ENCODE measurements around the gene FAM222B.
"Not testable (repeated sequence)": the region's sequence is repeated elsewhere in the genome, so short reads cannot be mapped to it uniquely, and the experiment has no call there.

Gene FAM222B, protein sequence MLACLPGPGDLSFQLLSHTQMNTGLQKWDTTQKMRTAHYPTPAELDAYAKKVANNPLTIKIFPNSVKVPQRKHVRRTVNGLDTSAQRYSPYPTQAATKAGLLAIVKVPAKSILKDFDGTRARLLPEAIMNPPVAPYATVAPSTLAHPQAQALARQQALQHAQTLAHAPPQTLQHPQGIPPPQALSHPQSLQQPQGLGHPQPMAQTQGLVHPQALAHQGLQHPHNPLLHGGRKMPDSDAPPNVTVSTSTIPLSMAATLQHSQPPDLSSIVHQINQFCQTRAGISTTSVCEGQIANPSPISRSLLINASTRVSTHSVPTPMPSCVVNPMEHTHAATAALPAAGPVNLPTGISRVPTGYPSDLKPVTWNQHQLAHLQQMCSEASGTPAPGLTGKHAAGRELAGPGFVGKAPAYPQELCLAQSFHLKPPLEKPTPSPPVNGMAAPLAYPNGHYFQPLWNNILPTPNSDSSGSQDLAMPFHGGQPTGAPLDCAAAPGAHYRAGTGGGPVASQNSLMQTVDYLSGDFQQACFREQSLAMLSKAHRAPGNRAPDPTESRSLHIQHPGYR

DNA sequence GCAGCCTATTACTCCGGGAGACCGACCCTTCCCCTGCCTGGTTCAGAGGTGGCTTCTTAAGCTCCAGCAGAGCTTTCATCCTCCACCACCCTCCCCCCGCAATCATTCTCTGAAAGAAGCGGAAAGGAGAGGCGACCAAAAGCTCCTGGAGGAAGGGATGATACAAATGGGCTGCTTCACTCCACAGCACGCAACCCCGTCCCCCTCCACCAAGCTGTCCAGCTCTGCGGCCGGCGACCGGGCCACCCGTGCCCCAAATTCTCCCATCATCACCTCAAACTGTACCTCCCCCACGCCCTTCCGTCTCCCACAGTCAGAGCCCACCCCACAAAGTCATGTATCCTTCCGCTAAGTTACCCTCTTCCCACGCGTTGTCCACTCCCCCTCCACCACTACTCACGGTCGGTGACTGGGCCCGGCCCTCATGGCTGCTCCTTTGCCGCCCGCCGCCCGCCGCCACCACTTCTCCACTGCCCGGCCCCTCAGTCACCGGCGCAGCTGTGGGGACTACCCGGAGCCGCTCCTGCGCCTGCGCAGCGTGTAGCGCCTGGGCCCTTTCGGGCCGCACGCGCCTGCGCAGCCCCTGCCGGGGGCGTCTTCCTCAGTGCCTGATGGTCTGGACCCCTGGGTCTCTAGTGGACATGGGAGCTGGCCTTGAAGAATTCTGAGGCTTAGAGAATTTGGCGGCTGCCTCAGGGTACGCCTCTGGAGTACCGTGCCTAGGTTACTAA is at the start of gene FAM222B:
TSS of gene FAM222B (minus strand) at position 509 of the 731 bp plus-strand sequence. CDS start 76,123 bp downstream, outside the sequence.
- DNase-seq, result peak; percentile 94

DNA sequence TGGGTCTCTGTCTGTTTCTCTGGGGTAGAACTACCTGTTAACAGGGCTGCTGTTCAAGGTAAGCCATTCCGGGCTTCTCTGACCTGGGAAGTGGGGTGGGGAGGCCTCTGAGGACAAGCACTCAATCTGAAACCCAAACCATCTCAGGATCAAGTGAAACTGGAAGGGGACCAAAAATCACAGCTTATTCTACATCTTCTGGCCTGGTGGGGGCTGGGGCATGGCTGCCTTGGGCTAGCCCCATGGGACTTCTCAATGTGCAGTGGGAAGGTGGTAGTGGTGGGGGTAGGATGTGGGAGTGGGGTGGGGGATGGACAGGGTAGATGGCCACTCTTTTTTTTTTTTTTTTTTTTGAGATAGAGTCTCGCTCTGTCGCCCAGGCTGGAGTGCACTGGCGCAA is 49.4 kb upstream of the FAM222B start:
- DNase-seq, result no peak

DNA sequence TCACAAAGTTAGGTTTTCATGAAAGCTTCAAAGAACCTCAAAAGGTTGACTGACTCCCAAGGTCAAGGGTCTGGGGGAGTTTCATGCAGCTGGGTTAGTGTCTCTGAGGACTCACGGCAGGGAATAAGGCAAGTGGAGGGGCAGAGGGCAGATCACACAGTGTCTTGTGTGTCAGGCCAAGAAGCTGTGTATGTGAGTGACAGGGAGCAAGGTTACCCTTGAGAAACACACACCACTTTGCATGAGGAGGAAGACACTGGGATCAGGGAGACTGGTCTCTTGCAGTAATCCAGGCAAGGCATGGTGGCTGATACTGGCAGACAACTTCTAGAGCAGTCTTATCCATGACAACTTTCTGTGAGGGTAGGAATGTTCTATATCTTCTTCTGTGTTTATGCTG is 48.6 kb upstream of the FAM222B start:
- no peak for DNase-seq

DNA sequence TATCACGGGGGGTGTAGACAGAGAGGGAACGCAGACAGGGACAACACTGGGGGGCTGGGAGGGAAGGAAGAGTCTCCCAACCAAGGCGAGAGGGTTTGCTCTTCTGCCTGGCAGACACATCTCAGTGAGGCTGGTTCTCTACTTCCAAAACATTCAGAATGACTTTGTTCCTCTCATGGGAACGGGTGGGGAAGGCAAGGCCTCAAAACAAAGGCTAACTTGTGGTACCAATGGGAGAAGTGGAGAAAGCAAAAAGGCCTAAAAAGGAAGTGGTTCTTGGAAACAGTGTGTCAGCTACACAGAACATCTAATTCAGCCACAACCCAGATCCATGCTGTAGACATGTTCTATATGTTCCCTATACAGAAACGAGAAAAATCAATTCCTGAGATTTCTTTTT is 47.4 kb upstream of the FAM222B start:
- no peak for DNase-seq

DNA sequence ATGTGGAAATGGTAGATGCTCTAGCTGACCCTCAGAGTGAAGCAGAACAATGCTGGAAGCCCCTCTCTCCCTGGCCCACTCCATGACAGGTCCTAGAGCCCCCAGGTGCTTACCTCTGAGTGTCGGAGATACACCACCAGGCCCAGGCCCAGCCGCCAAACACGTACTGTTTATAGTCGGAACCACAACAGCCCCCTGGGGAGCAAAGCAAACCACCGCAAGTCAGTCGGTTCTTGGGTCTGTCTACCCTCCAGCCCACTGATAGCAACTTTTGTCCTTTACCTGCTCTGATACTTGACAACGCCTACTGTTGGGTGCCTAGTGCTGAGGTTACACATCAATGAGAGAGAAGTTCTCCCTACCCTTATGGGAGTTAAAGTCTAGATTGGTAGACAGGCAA is 46.2 kb upstream of the FAM222B start:
- DNase-seq, result no peak

DNA sequence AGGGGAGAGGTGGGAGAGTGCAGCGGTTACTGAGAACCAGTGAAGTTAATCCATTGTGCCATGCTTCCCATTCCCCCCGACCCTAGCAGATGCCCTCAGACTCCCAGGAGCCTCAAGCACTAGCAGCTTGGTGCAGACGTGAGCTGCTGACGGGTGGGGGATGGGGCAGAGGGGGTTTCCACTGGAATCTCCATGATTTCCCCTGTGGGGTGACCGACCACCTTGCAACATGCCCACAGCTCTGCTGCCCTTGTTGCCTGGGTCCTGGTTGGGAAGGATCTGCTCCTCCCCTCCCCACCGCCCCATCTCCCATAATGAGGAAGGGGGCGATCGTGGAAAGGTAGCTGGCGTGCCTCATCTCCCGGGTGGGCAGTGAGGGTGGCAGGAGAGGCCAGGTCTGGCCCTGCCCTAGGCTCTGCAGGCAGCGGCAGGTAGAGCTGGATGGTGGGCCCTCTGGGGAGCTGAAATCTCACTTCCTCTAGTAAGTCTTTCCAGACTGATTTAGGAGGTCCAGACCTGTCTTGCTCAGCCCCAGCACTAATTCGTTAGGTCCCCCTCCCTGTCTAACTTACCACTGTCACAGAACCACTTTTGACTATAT is 45.4 kb upstream of the FAM222B start:
- DNase-seq, result no peak

DNA sequence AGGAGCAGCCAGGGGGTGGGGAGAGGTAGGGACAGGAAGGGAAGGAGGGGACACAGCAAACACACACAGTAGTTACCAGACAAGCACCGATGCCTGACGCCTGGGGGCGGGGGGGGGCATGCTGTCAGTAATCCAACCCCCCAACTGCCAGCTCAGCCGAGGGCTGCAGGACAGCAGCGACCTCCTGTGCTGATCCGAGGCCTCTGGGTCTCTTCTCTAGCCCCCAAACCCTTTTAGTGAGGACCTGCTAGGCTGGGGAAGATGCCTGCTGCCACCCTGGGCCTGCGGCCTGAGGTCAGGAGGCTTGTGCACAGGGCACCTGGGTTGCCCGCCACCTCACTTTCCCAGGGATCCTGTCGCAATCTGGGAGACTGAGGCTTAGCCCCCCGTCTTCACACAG is 43.4 kb upstream of the FAM222B start:
- DNase-seq, result no peak

DNA sequence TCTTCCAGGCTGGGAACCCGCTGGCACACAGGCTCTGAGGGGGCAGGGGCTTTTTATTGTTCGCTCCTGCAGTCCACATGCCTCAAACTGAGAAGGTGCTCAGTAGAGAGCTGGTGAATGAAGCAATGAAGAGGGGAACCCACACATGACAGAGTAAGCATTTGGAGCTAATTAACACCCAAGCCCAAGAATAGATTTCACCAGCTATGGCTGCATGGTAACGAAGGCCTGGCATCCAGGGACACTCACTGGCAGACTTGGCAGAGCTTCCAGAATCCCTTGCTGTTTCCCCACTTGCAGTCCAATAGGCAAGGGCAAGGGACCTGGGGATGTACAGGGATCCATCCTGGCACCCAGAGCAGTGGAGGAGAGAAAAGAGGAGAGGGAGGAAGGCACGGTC is 42.8 kb upstream of the FAM222B start:
- DNase-seq, result no peak

DNA sequence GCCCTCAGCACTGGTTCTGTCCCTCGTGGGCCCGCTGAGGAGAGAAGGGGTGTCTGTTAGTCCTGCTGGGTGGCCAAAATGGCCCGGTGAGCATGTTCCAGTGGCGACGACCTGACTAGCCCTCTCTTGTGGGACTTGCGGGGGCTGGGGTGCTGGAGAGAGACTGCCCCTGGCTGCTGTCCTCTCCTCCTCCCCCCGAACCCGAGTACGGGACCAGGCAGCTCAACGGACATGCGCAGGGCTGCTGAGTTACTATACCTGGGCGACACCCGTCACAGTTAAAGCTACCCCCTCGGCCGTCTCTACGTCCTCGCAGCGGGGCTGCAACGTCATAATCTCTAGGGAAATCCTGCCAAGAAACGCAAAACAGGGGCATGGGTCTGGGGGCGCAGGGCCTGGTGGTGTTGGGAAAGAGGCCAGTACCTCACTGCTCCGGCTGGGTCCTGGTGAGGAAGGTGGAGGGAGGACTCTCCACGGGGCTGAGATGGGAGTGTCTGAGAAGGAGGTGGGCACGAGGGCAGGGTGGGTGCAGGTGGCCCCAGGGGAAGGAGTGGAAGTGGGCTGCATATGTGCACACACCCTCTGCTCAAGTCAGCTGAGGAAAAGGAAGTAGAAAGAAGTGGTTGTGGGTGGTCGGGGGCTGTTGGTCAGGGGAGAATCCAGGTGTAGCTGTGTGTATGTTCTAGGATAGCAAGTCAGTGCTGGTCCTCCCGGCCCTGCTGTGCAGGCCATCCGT is 41.5 kb upstream of the FAM222B start:
- DNase-seq, result no peak

DNA sequence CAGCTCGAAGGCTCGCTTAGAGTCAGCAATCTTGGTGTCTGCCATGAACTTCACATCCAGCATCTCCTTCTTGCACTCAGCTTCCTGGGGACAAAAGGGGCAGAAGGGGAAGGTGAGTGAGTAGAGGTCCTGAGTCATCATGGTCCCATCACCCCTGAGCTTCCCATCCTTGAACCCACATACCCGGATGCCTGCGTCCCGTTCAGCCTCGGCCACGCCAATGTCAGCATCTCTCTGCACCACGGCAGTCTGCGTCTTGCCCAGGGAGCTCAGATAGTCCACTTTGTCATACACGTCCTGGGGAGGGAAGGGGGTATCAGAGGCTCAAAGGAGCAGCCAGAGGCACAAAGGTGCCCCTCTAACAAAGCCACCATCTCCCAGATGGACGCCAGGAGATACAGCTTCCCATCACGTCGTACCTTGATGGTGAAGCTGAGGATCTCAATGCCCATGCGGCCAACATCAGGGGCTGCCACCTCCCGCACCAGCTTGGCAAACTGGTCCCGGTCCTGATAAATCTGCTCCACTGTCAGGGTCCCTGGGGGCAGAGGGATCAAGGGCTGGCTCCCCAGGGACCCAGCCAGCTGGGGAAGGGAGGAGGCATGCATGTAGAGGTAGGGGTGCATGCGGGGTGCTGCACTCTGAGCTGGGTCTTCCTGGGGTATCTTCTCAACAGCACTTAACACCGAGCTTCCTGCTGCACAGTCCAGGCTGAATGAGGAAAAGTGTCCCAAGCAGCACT is 39.7 kb upstream of the FAM222B start:
- no peak for DNase-seq

DNA sequence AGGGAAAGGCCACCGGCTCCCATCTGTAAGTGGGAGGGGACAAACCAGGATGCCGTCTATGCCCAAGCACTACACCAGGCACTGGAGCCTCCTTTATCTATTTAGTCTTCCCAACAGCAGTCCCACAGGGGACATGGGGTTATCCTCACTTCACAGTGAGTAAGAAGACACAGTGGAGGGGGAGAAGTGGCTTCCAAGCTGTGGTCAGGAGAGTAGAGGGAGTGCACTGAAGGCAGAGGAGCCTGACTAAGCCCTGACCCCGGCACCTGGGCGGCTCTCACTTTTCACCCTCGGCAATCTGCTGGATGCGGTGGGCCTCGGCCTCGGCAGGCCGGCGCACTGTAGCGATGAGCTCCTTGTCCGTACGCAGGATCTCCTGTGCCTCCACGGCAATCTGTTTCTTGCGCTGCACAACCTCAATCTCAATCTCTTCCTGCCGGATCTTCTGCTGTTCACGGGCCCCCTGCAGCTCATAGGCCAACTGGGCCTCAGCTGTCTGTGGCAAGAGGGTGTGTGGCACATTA is 39.0 kb upstream of the FAM222B start:
- DNase-seq, result no peak

DNA sequence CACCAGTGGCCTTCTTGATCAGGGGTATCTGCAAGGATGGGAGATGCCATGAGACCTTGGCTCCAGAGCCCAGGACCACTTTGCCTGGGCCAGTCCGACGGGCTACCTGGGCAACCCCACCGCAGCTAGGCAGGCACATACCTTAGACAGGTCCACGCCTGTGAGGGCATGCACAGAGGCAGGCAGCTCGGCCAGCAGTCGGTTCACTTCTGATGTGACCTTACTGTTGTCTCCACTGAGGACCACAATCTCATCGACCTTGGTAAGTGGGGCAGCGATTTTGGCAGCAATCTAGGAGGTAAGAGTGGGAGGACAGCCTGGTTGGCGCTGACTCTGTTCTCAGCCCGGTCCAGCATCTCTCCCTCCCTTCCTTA is 38.0 kb upstream of the FAM222B start:
- DNase-seq, result no peak

DNA sequence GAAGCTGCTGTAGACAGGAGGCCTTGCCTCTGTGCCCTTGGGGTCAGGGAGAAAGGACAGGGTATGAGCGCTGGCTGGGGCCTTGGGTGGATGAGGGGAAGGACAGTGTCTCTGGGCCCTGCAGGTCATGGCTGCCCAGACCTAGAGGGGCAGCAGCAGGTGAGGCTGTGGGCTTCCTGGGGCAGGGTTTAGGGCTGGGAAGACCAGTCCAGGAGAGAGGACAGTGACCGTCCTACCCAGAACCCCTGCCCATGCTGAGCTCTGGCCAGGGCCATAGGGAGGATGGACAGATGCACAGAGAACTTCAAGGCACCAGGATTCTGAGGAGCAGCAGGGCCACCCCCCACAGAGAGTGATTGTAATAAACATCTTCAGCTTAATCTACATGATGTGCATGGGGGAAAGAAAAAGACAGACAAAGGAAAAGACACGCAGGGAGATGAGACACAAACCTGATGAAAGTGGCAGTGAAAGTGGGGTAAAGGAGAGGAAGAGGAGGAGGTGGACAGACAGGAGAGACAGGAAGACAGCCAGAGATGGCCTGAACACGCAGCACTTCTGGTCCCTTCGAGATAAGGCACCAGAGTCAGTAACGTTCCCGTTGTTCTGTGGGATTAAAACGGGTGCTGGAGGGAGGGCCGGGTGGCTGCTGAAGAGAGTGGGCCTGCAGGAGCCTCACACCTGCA is 37.4 kb upstream of the FAM222B start:
- DNase-seq, result peak; percentile 57

DNA sequence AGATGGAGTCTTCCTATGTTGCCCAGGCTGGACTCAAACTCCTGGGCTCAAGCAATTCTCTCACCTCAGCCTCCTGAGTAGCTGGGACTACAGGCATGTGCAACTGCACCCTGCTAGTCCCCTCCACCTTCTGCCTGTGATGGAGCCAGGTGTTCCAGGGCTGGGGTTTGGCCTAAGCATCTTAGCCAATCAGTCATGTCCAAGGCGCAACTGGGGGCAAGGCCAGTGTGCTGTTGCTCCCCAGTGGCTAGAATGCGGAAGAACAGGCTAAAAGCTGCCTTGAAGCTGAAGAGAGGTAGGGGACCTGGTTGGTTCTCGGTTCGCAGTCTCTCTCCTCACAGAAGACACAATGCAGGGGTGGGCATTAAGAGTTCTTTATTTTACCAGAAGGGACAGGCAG is 36.4 kb upstream of the FAM222B start:
- peak; percentile 80 for DNase-seq

DNA sequence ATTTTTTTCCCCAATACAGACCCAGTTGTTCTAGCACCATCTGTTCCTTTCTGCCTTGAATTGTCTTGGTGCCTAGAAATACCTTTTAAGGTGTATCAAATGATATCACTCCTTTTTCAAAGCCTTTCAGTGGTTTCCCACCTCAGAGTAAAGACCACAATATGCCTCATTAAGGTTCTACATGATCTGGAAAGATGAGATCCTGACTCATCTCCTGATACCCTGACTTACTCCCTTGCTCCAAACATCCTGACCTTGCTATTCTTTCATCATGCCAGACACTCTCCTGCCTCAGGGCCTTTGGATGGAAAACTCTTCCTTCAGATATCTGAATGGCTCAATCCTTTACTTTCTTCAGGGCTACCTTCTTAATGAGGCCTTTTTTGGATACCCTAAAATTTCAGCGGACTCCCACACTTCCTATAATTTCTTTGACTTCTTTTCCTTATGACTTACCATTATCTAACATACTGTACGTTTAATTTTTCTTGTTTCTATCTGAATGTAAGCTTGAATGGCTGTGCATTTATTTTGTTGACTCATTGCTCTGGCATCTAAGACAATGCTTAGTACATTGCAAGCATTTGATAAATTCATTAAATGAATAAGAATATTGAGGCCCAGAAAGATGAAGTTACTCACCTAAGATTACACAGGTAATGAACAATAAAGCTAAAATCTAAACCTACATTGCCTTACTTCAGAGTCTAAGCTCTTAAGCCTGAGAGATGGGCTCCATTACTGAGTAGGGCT is 35.7 kb upstream of the FAM222B start:
- no peak for DNase-seq

DNA sequence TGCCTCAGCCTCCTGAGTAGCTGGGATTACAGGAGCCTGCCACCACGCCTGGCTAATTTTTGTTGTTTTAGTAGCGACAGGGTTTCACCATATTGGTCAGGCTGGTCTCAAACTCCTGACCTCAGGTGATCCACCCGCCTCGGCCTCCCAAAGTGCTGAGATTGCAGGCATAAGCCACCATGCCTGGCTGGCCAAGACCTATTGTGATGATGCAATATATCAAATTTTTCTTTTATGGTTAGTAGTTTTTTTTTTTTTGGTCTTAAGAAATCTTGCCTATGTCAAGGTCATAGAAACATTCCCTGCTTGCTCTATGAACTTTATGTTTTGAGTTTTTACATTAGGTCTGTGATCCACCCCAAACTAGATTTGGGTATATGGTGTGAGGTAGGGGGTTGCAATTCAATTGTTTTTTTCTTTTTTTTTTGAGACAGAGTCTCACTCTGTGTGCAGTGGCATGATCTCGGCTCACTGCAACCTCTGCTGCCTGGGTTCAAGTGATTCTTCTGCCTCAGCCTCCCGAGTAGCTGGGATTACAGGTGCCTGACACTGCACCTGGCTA is 34.6 kb upstream of the FAM222B start:
- DNase-seq, result not testable (repeated sequence)

DNA sequence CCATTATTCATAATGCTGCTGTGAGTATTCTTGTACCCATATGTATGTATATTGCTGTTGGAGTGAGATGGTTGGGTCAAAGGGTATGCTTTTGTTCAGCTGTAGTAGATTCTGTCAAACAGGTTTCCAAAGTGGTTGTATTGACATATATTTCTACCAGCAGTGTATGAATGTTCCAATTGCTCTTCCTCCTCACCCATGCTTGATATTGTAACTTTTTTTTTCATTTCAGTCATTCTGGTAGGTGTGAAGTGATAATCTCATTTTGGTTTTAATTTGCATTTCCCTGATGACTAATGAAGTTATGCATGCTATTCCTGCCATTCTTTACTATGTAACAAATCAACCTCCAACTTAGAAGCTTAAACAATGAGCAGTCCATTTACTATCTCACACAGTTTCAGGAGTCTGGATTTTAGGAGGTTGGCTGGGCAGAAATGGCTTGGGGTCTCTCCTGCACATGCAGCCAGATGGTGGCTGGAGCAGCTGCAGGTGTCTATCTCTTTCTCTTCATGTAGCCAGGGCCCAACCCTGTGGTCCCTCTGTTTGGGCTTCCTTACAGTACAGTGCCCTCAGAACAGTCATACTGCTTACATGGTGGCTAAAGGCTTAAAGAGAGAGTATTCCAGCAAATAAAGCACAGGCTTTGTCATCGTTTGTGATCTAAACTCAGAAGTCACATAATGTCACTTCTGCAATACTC is 33.4 kb upstream of the FAM222B start:
- peak; percentile 55 for DNase-seq

DNA sequence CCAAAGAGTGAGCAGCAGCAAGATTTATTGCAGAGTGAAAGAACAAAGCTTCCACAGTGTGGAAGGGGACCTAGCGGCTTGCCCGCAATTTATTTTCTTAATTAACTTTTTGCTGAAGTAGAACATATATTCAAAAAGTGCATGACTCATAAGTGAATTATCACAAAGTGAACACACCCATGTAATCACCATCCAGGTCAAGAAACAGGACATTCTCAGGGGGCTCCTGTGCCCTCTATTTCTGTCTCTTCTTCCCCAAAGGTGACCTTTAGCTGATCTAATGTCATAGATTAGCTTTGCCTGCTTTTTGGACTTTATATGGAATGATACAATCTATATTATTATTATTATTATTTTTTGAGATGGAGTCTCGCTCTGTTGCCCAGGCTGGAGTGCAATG is 32.2 kb upstream of the FAM222B start:
- DNase-seq, result peak; percentile 57

DNA sequence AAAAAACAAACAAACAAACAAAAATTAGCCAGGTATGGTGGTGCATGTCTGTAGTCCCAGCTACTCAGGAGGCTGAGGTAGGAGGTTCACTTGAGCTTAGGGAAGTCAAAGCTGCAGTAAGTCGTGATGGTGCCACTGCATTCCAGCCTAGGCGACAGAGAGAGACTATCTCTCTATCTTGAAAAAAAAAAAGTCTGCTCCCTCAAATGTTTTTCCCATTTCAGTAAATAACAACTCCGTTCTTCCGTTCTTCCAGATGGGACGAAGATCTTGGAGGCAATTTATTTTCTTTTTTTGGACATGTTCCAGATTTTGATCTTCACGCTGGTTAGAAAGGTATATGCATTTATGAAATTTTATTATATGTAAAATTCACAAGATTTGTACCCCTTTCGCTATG is 31.2 kb upstream of the FAM222B start:
- DNase-seq, result no peak
